CD4-positive, alpha-beta T cell treated with Interleukin-4 for 4 hours (primary cell): ENCODE results near the gene SNX9.
A peak's percentile ranks its signal among the peaks of the same experiment; 100 is the strongest.
"Not testable (repeated sequence)": the region's sequence is repeated elsewhere in the genome, so short reads cannot be mapped to it uniquely, and the experiment has no call there.

Experiments used
- DNase-seq: peaks from one replicate; pipeline ENCODE4 v3.0.0-alpha.2; 2020

Gene SNX9

DNA sequence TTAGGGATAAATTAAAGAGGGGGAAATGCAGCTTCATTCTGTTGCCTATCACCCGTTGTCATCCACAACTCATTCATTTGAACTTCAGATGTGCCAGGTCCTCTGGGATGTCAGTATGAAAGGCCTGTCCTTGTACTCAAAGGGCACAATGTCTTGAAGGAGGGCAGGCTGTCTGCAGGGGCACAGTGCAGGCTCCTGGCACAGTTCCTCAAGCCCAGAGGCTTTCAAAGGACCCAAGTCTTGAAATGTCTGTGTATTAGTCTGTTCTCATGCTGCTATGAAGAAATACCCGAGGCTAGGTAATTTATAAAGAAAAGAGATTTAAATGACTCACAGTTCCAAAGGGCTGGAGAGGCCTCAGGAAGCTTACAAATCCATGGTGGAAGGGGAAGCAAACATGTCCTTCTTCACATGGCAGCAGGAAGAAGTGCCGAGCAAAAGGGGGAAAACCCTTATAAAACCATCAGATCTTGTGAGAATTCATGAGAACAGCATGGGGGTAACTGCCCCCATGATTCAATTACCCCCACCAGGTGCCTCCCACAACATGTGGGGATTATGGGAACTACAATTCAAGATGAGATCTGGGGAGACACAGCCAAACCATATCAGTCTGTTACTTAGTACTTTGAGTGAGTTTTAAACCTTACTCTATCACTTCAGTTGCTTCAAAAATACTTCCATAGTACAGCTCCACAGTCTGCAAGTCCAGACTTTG lies 9.4 kb downstream of the SNX9 start:
- no peak for DNase-seq

DNA sequence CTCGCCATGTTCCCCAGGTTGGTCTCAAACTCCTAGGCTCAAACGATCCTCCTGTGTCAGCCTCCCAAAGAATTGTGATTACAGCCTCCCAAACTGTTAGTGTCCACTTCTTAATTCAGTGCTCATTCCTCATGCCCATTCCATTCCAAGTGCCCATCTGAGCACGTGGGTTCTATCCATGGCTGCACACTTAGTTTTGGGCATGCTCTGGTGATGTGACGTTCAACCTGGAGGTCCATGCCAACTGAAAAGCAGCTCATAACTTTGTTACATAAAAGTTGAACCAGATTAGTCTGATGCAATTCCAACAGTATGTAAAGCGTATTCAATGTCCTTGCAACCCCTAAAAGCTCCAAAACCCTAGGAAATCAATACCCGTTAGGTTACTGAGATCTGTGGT lies 11.5 kb downstream of the SNX9 start:
- no peak for DNase-seq

DNA sequence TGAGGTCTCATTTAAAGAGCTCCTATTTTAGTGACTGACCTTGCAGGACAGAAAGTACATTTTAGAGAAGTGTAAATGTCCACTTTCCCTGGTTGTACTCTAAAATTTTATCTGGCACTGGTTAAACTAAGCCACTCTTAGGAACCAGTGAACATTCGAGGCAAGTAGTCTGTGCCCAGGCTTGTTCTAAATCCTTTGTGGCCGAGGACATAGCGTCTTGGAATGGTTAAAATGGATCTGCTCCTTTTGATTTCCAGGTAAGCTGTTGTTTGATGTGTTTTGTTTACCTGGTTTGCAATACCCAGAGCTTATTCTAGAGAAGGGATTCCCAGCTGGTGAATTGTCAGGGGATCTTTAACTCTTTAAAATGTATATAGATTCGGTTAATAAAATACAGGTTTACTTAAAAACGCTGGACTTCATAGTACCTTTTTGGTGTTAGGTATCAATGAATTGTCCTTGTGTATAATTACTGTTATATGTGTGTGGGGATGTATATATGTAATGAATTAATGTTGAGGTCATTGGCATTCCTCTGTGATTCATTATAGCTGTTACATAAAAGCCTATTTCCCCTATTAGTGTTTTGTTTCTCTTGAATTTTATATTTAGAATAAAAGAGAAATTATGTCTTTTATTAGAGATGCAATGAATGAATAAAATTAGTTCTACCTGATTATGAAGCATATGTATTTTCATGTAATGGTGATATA lies 15.8 kb downstream of the SNX9 start:
- DNase-seq = no peak

DNA sequence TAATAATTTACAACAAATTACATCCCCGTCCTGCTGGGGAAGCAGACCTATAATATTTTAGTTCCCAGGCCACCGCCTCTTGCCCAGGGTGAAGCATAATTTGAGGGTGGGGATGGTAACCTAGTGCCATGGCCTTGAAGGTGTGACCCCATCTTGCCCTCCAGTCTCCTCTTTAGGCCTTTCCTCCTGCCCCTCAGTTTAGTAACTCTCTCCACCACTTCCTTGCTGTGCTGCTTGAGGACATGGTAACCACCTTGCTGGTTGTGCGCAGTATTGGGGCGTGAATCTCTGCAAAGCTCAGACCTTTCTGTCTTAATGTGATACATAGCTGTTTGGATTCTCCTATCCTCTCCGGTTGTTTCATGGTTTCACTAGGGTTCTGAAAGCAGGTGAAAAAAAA lies 16.6 kb downstream of the SNX9 start:
- no peak for DNase-seq

DNA sequence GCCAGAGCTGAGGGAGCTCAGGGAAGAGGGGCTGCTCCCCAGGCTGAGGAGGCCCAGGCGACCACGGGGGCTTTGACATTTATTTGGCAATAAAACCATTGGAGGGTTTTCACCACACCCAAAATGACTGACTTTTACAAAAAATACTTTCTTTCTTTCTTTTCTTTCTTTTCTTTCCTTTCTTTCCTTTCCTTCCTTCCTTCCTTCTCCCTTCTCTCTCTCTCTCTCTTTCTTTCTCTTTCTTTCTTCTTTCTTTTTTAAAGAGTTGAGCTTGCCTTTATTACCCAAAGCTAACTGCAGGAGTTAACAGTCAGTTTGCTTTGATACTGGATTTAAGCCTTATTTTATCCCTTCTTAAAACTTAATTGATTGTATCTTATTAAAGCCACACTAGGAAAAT lies 17.2 kb downstream of the SNX9 start:
- no peak for DNase-seq

DNA sequence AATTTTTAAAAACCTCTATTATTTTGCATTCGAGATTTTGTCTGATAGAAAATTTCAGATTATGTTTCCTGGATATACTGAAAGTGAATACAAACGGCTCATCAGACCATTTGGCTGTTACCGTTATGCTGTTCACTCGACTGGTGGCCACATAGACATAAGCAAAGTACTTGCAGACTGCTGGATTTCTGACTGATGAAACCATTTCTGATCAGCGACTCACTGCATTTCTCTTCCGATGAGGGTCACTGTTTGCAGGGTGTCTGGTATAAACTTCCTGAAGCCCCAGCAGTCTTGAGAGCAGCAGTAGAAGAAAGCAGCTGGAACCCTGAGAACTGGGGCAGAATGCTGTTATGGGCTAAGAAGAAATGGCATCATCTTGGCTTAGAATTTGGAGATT lies 17.7 kb downstream of the SNX9 start:
- DNase-seq = no peak

DNA sequence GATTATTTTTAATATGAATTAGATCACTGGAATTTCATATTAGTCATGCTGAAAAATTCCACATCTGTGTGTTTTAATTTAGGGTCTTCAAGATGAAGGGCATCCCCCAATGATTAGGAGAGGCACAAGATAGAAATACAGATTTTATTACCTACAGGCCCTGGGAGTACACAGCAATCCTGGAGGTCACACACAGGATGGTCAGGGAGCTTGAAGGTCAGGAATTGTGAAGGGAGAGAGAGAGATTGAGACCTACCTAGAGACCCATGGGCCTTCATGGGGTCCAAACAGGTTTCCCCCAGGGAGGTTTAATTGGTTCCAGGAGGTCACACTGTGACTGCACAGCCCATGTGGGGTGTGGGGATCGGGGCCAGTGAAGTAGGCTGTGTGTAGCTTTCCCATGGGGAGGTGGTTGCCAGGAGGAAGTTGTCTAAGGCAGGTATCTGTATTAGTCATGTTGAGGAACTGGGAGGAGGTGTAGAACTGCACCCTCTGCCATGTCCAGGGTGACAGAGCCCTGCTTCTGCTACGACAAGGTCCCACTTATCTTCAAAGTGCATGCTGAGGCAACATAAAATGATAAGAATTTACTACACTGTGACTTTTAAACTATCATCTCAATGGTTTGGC lies 18.3 kb downstream of the SNX9 start:
- DNase-seq = no peak

DNA sequence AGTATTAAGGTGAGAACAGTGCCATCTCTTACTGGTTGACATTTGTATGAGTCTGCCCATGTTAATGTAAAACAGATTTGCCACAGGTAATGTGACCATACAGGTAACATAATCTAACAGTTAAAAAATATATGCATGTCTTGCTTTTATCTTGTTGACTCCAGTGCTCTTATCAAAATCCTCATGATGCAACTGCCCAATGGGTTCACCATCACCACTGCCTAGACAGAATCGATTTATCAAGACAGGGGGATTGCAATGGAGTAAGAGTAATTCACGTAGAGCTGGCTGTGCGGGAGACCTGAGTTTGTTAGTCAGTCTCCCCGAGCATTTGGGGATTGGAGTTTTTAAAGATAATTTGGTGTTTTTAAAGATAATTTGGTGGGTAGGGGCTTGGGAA lies 19.2 kb downstream of the SNX9 start:
- no peak for DNase-seq

DNA sequence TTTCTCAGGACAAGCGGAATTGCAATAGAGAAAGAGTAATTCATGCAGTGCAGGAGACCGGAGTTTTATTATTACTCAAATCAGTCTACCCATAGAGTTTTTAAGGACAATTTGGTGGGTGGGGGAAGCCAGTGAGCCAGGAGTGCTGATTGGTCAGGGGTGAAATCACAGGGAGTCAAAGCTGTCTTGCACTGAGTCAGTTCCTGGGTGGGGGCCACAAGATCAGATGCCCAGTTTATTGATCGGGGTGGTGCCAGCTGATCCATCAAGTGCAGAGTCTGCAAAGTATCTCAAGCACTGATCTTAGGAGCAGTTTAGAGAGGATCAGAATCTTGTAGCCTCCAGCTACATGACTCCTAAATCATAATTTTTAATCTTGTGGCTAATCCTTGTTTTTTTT lies 21.1 kb downstream of the SNX9 start:
- DNase-seq = not testable (repeated sequence)

DNA sequence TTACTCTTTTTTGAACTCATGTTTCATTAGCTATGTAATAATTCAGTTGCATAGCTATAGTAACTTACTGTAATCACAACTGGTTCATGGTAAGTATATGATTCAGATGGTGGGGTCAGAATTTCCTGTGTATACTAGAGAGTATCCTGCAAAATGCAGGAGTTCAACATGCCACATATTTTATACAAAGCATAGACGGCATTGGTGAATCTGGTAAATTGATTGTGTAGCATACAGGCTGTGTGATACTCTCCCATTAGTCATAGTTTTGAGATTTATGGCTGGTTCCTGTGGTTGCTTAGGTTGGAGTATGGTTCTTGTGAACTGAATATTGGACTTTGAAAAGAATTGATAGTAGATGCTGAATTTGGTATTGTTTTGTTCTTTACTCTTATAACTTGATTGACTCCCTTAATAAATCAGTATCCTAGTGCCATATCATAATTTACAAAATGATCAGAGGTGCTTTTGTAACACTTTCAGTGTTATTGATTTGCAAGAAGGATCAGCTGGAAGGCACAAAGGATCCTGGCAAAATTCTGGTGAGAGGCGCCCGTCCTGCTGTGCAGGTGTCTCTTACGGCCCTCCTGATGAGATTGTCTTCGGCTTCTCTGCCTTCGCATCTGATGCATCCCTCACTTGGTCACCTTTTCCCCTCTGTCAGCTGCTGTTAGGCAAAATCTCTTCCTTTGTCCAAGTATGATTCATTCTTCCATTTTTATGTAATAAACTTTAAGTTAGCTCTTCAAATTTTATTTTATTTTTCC lies 22.6 kb downstream of the SNX9 start:
- no peak for DNase-seq

DNA sequence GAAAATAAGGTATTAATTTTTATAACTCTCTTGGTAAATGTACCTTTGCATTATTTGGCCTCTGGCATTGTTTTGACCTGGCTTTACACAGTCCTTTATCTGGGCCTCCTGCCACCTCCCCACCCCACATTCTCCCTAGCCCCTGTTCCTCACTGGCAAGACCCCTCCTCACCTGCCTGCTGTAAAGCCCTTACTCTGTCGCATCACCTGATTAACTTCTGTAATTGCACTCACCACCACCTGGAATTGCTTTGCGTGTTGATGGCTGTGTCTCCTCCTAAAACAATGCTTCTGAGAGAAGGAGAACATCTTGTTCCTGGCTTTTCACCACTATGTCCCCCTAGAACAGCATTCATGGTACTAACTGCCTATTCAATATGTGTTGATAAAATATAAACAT lies 24.8 kb downstream of the SNX9 start:
- no peak for DNase-seq

DNA sequence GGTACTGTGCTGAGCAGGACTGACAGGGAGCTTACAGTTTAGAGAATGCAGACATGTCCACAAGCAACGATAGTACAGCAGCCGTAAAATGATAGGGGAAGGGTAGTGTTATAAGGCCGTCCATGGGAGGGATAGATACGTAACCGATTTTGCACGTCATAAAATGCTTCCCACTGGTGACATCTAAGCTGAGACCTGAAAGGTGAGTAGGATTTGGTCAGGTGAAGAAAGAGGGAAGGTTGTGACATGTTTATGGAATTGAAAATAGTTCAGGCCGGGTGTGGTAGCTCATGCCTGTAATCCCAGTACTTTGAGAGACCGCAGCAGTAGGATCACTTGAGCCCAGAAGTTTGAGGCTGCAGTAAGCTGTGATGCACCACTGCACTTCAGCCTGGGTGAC lies 25.6 kb downstream of the SNX9 start:
- DNase-seq = no peak

DNA sequence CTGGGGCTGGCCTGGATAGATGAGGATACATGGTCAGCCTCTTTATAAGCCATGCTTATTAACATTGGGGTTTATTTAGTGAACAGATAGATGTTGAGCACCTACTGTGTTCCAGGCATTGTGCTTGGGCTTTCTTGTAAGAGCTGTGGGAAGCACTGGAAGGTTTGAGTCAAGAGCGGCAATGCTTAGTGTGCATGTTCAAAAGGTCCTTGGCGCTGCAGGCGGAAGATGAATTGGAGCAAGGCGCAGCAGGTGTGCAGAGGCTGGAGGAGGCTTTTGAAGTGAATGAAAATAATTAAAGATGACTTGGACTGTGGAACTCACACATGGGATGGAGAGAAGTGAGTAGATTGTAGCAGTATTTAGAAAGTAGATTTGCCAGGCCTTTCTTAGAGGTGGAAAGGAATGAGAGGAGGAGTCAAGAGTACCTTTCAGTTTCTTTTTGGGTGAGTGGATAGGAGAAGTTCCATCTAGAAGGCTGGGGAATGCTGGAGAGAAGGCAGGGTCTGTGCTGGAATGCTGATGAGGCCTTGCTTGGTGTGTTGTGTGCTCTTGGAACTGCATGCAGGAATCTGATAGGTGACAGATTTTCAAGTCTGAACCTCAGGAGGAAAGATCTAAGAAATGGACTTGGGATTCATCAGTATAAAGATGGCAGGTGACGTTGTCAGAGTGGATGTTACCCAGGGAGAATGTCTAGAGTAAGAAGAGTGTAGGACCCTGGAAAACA lies 26.4 kb downstream of the SNX9 start:
- DNase-seq = no peak

DNA sequence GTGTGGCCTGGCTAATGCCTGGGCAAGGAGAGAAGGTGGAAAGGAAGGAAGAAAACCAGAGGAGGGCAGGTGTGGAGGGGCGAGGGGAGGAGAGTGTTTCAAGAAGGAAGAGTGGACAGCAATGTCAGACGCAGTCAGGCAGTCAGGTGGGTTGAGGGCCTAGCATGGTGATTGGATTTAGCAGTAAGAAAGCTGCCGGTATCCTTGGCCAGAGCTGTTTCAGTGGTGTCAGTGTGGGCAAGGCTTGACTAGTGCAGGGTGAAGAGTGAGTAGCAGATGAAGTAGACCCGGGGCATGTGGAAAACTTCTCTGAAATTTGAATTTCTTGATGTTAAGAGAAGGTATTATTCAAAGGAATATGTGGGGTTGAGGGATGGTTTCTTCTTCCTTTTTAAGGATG lies 27.0 kb downstream of the SNX9 start:
- DNase-seq = no peak

DNA sequence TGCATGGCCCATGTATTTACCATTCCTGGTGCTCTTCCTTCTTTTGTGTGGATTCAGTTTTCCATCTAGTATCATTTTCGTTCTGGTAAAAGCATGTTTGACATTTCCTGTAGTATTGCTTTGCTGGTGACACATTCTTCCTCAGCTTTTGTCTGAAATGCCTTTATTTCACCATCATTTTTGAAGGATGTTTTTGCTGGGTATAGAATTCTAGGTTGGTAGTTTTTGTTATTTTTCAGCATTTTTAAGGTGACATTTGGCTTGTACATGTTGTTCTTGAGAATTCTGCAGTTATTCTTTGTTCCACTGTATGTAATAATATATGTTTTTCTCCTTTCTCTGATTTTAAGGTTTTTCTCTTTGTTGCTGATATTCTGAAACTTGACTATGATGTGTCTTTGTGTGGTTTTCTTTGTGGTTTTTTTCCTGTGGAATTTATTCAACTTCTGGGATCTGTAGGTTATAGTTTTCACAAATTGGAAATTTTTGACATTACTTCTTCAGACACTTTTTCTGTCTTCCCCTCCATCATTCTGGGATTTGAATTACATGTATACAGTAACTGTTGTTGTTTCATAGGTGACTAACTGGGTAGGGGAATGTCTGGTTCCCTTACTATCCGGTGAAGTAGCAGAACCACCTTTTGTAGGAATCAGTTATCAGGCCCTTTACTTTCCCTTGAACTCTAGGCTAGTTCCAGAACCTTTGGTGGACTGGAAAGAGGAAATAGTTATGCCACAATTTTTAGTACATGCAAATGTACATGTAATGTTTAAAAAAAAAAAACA lies 30.2 kb downstream of the SNX9 start:
- no peak for DNase-seq

DNA sequence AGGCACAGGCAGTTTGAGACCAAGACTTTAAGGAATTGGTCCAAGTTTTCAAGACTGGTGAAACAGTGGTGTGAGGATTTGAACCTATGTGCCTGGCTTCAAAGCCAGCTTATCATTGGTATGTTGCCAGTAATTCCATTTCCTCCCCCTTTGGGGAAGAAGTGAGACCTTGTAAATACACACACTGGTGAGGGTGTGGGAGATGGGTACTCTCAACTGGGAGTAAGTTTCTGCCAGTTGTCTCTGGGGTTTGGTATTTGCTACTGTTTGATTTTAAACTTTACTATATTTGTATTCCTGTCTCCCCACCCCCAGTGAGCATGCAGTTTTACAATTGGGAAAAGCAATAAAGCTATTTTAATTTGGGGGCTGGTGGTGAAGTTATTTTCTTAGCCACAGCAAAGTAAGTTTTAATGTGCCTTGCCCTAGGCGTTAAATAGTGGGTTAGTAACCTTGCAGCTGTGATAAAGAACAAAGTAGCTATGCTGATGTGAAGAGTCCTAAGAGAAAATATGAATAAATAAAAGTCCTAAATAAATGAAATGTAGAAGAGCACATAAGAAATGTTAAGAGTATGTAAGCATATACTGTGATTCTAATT lies 31.0 kb downstream of the SNX9 start:
- DNase-seq = no peak

DNA sequence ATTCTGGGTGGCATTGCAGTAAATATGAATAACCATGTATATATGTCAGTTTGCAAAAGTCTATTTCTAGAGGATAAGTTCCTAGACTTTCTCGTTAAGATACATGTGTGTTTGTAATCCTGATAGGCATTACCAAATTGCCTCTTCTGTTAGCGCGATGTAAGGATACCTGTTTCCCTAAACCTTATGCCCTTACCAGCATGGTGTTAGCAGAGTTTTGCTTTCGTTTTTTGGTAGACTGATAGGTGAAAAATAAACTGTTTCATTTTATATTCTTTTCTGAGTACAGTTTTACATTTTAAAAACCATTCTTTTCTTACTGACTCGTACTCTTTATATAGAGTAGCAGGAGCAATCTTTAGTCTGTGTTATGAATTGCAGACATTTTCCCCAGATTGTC lies 32.3 kb downstream of the SNX9 start:
- no peak for DNase-seq

DNA sequence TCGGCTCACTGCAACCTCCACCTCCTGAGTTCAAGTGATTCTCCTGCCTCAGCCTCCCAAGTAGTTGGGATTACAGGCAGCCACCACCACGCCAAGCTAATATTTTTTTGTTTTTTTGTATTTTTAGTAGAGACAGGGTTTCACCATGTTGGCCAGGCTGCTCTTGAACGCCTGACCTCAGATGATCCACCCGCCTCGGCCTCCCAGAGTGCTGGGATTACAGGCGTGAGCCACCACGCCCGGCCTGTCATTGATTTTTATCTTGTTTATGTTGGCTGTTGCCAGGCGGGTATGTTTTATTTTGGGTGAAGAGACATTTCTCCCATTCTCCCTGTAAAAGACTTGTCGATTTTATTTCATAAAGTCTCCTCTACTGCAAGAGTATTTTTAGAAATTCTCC lies 32.8 kb downstream of the SNX9 start:
- not testable (repeated sequence) for DNase-seq

DNA sequence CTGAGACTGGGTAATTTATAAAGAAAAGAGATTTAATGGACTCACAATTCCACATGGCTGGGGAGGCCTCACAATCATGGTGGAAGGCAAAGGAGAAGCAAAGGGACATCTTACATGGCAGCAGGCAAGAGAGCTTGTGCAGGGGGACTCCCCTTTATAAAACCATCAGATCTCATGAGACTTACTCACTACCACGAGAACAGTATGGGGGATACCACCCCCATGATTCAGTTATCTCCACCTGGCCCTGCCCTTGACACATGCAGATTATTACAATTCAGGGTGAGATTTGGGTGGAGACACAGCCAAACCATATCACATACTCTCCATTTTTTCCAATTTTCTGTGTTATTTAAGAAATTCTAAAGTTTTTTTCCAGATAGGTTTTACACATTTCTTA lies 35.6 kb downstream of the SNX9 start:
- DNase-seq = not testable (repeated sequence)

DNA sequence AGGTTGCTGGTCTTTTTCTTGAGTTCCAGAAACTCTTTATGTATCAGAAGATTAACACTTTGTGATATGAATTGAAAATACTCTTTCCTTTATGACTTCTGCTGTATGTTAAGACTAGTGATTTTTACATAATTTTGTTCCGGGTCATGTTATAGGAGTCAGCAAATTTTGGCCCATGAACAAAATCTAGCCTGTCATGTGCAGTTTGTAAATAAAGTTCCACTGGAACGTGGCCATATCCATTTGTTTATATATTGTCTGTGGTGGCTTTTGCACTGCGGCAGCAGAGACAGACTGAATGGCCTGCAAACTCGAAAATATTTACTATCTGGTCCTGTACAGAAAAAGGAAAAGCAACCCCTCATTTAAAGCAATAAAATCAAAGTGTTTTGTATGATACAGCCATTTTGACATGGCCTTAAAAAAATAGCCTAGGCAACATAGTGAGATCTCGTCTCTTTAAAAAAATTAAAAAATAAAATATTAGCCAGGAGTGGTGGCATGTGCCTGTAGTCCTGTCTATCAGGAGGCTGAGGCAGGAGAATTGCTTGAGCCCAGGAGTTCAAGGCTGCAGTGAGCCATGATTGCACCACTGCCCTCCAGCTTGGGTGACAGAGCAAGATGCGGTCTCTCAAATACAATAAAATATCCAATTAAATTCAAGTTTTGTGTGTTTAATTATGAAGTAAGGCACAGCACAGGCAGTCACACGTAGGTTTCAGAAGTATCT lies 36.9 kb downstream of the SNX9 start:
- no peak for DNase-seq

DNA sequence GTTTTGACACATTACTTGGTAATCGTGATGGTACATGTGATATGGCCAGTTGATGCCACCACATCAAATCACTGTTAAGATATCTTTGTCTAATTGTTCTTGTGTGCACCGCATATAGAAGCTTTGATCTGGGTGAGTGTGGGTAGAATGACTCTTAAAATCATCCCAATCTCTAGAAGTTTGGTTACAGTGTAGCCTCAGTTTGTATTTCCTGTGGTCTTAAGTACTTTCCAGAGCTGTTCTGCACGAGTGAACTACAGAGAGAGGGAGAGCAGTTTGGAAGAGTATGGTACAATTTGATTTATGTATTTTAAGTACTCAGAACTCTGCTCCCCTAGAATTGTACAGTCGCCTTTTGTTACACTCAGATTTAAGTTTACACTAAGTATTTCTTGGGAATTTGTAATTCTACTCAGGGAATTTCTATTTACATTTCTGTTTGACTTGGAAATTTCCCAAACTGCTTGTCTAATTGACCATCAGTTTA lies 37.5 kb downstream of the SNX9 start:
- peak; percentile 63 for DNase-seq
